Naive B cell (primary cell): Measurements from ENCODE around the gene L3MBTL2. TPM values are rescaled to one million over a fixed set of nuclear protein-coding genes. Genes with fewer than 3 reads are reported as not detected.
A peak's percentile ranks its signal among the peaks of the same experiment; 100 is the strongest.

ENCODE experiments used
- ATAC-seq, 2 donors: fragments of 150-1000 bp; cut with Tn5 transposase; 2 replicates each; pipeline ENCODE4 v1.10.0; 2021; ENCODE audit warnings: low read depth in 2 of 2, mild to moderate bottlenecking in 2 of 2, moderate library complexity in 2 of 2
- DNase-seq: peaks from one replicate; pipeline ENCODE4 v3.0.0; 2022
- H3K27ac Mint-ChIP-seq, 6 donors: one replicate each; pipeline ENCODE4 v1.8.0; 2020 to 2022; ENCODE audit warnings: mild to moderate bottlenecking in 6 of 6, mixed read lengths in 6 of 6, moderate library complexity in 5 of 6, inconsistent platforms in 2 of 6
- H3K27me3 Mint-ChIP-seq, 3 donors: one replicate each; pipeline ENCODE4 v1.8.0; 2021 to 2022; ENCODE audit warnings: mixed read lengths in 3 of 3, mild to moderate bottlenecking in 1 of 3
- H3K36me3 Mint-ChIP-seq, 2 donors: one replicate each; pipeline ENCODE4 v1.8.0; 2020 to 2022; ENCODE audit warnings: mixed read lengths in 2 of 2, inconsistent platforms in 1 of 2, mild to moderate bottlenecking in 1 of 2
- H3K4me1 Mint-ChIP-seq, 3 donors: one replicate each; pipeline ENCODE4 v1.8.0; 2020 to 2022; ENCODE audit warnings: mixed read lengths in 3 of 3, inconsistent platforms in 1 of 3, mild to moderate bottlenecking in 1 of 3, moderate library complexity in 1 of 3
- H3K4me3 Mint-ChIP-seq, 8 donors: one replicate each; pipeline ENCODE4 v1.8.0; 2020 to 2022; ENCODE audit warnings: mild to moderate bottlenecking in 8 of 8, mixed read lengths in 8 of 8, moderate library complexity in 8 of 8, inconsistent platforms in 2 of 8
- H3K9me3 Mint-ChIP-seq, 7 donors: one replicate each; pipeline ENCODE4 v1.8.0; 2020 to 2022; ENCODE audit warnings: mixed read lengths in 7 of 7, mild to moderate bottlenecking in 5 of 7, inconsistent platforms in 2 of 7, moderate library complexity in 1 of 7
- polyA plus RNA-seq, 6 donors: library from polyadenylated mRNA; unstranded; fragments of 300-500 nt; fragmentation: Illumina TruSeq; gene quantifications; one replicate each; pipeline ENCODE4 v1.2.3, GENCODE V29; 2021; ENCODE audit warnings: low read depth in 6 of 6

Gene L3MBTL2
- polyA plus RNA-seq, 6 donors from 2014 or later = 21.2 to 29.8 (median 22.4) TPM

- peak overlapping the region in 1 of 6 donors; percentile 61 for H3K27ac Mint-ChIP-seq
- no peak overlapping the region for H3K4me3 Mint-ChIP-seq
- DNase-seq (no peak), ATAC-seq (no peak)
- H3K9me3 Mint-ChIP-seq = no peaks in the 10 kb centered on the region
- no peaks in the 10 kb centered on the region for H3K27me3 Mint-ChIP-seq
- no peaks in the 10 kb centered on the region for H3K4me1 Mint-ChIP-seq
- H3K36me3 Mint-ChIP-seq = no peaks in the 10 kb centered on the region
These were observed 13.6 kb upstream of the L3MBTL2 start for GRCh38 chr22:41191467-41191866.

- no peak for DNase-seq
- Mint-ChIP-seq H3K27ac (peak overlapping the region in 1 of 6 donors; percentile 7), H3K9me3 (no peaks in the 10 kb centered on the region), H3K4me3 (peak overlapping the region in 1 of 8 donors; percentile 6), H3K4me1 (peaks cover 9 to 11% (median 10%) of the 10 kb centered on the region in 3 donors), H3K36me3 (no peaks in the 10 kb centered on the region), H3K27me3 (no peaks in the 10 kb centered on the region)
- no peak for ATAC-seq
These were observed 11.3 kb upstream of the L3MBTL2 start for GRCh38 chr22:41193829-41194228.

DNA sequence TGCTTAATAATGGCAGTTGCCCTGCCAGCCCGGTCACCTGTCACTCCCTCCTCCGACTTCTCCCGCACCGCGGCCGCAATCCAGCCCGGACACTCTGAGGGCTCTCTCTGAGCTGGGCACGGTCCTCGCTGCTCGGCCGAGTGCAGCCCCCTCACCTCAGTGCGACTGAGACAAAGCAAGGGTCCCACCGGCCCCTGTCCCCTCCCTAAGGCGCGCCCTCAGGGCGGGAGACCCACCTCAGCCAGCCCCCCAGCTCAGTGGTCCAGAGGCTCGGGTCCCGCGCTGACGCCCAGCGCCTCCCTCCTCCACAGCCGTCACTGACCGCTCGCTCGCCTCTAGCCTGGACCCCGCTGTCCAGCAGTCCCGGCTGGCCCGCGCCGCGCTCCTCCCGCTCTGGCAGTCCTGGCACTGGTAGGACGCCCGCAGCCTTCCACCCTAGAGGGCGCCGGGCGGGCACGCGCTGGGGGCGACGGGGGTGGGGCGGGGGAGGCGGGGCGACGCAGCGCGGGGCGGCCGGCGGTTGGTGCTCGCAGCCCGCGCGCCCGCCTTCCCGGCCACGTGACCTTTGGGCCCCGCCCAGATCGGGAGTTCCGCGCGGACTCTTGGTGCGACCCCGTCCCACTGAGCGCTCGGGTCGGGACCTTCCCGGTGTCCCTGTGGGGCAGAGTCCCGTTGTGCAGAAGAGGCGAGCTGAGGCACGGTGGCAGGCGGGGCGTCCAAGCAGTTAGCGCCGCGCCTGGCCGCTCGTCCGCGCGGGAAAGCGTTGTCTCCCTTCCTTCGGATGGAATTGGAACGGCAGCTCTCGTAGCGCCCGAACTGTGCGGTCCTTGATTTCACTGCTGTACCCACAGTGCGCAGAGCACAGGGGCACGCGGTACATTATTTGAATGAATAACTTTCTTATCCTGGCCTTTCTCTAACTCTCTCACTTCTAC is 7.8 kb upstream of the L3MBTL2 start:
- Mint-ChIP-seq H3K9me3 (no peaks in the 10 kb centered on the region), H3K27me3 (peaks cover 0 to 18% (median 0%) of the 10 kb centered on the region in 3 donors), H3K4me1 (peaks cover 9 to 11% (median 10%) of the 10 kb centered on the region in 3 donors), H3K36me3 (no peaks in the 10 kb centered on the region), H3K4me3 (peak overlapping the region; percentile 81 to 97 (median 90)), H3K27ac (peak overlapping the region in 5 of 6 donors; percentile 0 to 95 (median 71))
- DNase-seq = peak; percentile 72
- ATAC-seq = peak; percentile 88

- Mint-ChIP-seq H3K27me3 (peaks cover 0 to 18% (median 0%) of the 10 kb centered on the region in 3 donors), H3K9me3 (peaks cover 0 to under 1% (median 0%) of the 10 kb centered on the region in 7 donors), H3K36me3 (no peaks in the 10 kb centered on the region), H3K27ac (peak overlapping the region in 5 of 6 donors; percentile 0 to 95 (median 71)), H3K4me1 (peaks cover 9 to 11% (median 10%) of the 10 kb centered on the region in 3 donors), H3K4me3 (peak overlapping the region; percentile 81 to 97 (median 90))
- ATAC-seq (peak in 1 of 2 donors; percentile 17), DNase-seq (no peak)
These were observed 7.0 kb upstream of the L3MBTL2 start for GRCh38 chr22:41198027-41198580.

GRCh38 chr22:41201141-41201540 is 4.0 kb upstream of the L3MBTL2 start:
- H3K36me3 Mint-ChIP-seq = peaks cover 0 to 6% of the 10 kb centered on the region in 2 donors
- ATAC-seq = no peak
- H3K27ac Mint-ChIP-seq = no peak overlapping the region
- H3K4me3 Mint-ChIP-seq = peak overlapping the region in 2 of 8 donors; percentile 26 to 33
- no peak for DNase-seq
- H3K4me1 Mint-ChIP-seq = peaks cover 27 to 28% (median 28%) of the 10 kb centered on the region in 3 donors
- H3K27me3 Mint-ChIP-seq = peaks cover 0 to 26% (median 3%) of the 10 kb centered on the region in 3 donors
- peaks cover 0 to 1% (median 0%) of the 10 kb centered on the region in 7 donors for H3K9me3 Mint-ChIP-seq

DNA sequence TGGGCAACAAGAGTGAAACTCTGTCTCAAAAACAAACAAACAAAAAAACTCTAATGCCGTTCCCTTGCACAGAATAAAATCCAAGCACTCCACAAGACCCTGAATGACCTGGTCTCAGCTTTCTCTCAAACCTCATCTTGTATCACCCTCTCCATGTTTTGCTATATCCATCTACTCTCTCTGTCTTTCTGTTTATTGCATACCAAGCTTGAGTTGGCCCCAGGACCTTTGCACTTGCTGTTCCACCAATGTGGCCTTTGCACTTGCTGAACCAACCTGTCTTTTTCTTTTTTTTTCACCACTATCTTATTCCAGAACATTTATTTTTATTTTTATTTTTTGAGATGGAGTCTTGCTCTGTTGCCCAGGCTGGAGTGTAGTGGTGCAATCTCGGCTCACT is 2.0 kb upstream of the L3MBTL2 start:
- DNase-seq (no peak), ATAC-seq (no peak)
- Mint-ChIP-seq H3K27me3 (peaks cover 0 to 26% (median 3%) of the 10 kb centered on the region in 3 donors), H3K4me1 (peaks cover 25 to 42% (median 40%) of the 10 kb centered on the region in 3 donors), H3K9me3 (peaks cover 0 to 1% (median 0%) of the 10 kb centered on the region in 7 donors), H3K4me3 (no peak overlapping the region), H3K36me3 (peaks cover 0 to 6% of the 10 kb centered on the region in 2 donors), H3K27ac (no peak overlapping the region)

- Mint-ChIP-seq H3K36me3 (peaks cover 0 to 6% of the 10 kb centered on the region in 2 donors), H3K27ac (peak overlapping the region in 4 of 6 donors; percentile 53 to 91 (median 88))
These were observed 1.0 kb upstream of the L3MBTL2 start for GRCh38 chr22:41204066-41204465.

DNA sequence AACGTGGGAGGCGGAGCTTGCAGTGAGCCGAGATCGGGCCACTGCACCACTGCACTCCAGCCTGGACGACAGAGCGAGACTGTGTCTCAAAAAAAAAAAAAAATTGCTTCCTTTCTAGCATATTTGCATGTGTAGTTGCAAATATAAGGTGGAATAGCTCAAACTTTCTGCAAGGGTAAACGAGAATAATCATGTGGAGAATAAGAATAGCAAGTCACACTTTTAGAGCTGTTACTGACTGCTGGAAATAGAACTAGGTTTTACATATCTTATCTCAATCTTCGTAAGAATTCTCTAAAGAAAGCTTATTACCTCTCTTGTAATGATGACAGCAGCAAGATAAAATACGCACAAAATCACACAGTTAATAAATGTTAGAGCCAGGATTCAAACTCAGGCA is 1.6 kb downstream of the L3MBTL2 start:
- peaks cover 8 to 11% of the 10 kb centered on the region in 2 donors for H3K36me3 Mint-ChIP-seq
- DNase-seq (no peak), ATAC-seq (no peak)
- no peak overlapping the region for H3K27ac Mint-ChIP-seq
- H3K27me3 Mint-ChIP-seq = peaks cover 0 to 8% (median 3%) of the 10 kb centered on the region in 3 donors
- peak overlapping the region in 6 of 8 donors; percentile 38 to 99 (median 46) for H3K4me3 Mint-ChIP-seq
- H3K4me1 Mint-ChIP-seq = peaks cover 24 to 43% (median 41%) of the 10 kb centered on the region in 3 donors
- H3K9me3 Mint-ChIP-seq = peaks cover 0 to 1% (median 0%) of the 10 kb centered on the region in 7 donors

More at GRCh38 chr22:41204066-41204465, 1.0 kb upstream of the L3MBTL2 start:
- peaks cover 20 to 37% (median 36%) of the 10 kb centered on the region in 3 donors for H3K4me1 Mint-ChIP-seq
- DNase-seq (no peak), ATAC-seq (no peak)
- peaks cover 0 to 26% (median 3%) of the 10 kb centered on the region in 3 donors for H3K27me3 Mint-ChIP-seq
- peaks cover 0 to 1% (median 0%) of the 10 kb centered on the region in 7 donors for H3K9me3 Mint-ChIP-seq
- H3K4me3 Mint-ChIP-seq = peak overlapping the region in 7 of 8 donors; percentile 48 to 95 (median 70)

DNA sequence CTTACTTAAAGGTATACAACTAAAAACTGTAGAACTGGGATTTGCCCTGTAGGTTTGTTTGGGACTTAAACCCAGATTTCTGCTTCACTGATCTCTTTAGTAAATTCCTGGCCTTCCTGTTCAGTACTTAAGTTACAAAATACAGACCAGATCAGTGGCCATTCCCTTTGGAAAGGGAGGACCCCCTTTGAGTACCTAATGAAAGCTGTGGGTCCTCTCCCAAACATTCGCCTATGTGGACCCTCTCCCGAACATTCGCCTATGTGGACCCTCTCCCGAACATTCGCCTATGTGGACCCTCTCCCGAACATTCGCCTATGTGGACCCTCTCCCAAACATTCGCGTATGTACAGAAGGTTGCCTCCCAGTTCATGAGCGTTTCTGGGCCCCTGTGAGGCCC is 10.3 kb downstream of the L3MBTL2 start:
- Mint-ChIP-seq H3K27ac (no peak overlapping the region), H3K4me1 (peaks cover 9 to 19% (median 12%) of the 10 kb centered on the region in 3 donors), H3K36me3 (peaks cover 0 to 4% of the 10 kb centered on the region in 2 donors), H3K4me3 (no peak overlapping the region), H3K27me3 (no peaks in the 10 kb centered on the region), H3K9me3 (no peaks in the 10 kb centered on the region)
- no peak for ATAC-seq
- DNase-seq = no peak

- peaks cover under 1 to 4% of the 10 kb centered on the region in 2 donors for H3K36me3 Mint-ChIP-seq
- peak overlapping the region in 1 of 6 donors; percentile 63 for H3K27ac Mint-ChIP-seq
- H3K9me3 Mint-ChIP-seq = no peaks in the 10 kb centered on the region
- no peaks in the 10 kb centered on the region for H3K27me3 Mint-ChIP-seq
- peak overlapping the region in 1 of 8 donors; percentile 44 for H3K4me3 Mint-ChIP-seq
- peaks cover 9 to 19% (median 12%) of the 10 kb centered on the region in 3 donors for H3K4me1 Mint-ChIP-seq
- ATAC-seq (no peak), DNase-seq (no peak)
These were observed 10.8 kb downstream of the L3MBTL2 start for GRCh38 chr22:41215926-41216325.

- Mint-ChIP-seq H3K27me3 (no peaks in the 10 kb centered on the region), H3K9me3 (no peaks in the 10 kb centered on the region), H3K4me3 (peak overlapping the region in 1 of 8 donors; percentile 35), H3K4me1 (peaks cover 9 to 19% (median 12%) of the 10 kb centered on the region in 3 donors), H3K36me3 (peaks cover 6 to 7% of the 10 kb centered on the region in 2 donors), H3K27ac (peak overlapping the region in 2 of 6 donors; percentile 53 to 69)
- no peak for DNase-seq
- no peak for ATAC-seq
These were observed 11.9 kb downstream of the L3MBTL2 start for GRCh38 chr22:41216984-41217383.

DNA sequence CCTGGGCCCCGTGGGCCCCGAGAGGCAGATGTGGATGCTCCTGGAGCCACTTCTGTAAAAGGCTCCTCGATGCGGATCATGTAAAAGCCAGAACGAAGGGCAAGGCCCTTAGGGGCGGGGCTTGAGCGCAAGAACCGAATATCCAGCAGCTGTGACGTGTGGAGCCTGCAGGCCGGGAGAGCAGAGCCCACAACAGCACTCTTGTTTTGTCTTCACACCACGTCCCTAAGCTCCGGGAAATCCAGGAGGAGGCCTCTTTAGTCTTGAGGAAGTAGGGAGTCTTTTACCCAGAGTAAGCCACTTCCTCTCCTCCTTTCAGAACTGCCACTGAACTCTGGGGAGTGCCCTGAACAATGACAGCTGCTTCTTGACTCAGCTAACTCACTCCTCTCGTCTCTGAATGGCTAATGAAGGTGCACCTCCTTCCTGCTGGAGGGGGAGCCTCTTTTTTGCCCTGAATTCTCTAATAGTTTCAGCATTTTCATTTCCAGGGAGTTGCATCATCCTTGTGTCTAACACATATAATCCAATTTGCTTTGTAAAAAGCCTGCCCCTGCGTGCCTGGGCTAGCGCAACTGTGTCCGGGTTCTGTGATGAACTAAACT is 12.5 kb downstream of the L3MBTL2 start:
- peaks cover 4 to 6% of the 10 kb centered on the region in 2 donors for H3K36me3 Mint-ChIP-seq
- H3K4me1 Mint-ChIP-seq = peaks cover 9 to 19% (median 12%) of the 10 kb centered on the region in 3 donors
- peak overlapping the region in 7 of 8 donors; percentile 35 to 83 (median 57) for H3K4me3 Mint-ChIP-seq
- DNase-seq = no peak
- H3K27me3 Mint-ChIP-seq = no peaks in the 10 kb centered on the region
- H3K9me3 Mint-ChIP-seq = no peaks in the 10 kb centered on the region
- H3K27ac Mint-ChIP-seq = peak overlapping the region in 5 of 6 donors; percentile 37 to 84 (median 69)
- ATAC-seq = peak; percentile 87
